ENCODE results near the gene SLC26A1.

GRCh38 chr4:951594-952468 lies 41.4 kb downstream of the SLC26A1 start:
- TF ChIP-seq REST (IDR thresholded peaks at IDR 0.05; ENCODE audit: insufficient read depth in 1 of 2, low read depth in 2 of 2, low read length in 1 of 2): no peak
- no peak for TF ChIP-seq CTCF (IDR thresholded peaks at IDR 0.05)
- no peak for TF ChIP-seq POLR2AphosphoS5 (IDR thresholded peaks at IDR 0.05; ENCODE audit: low read depth, low read length)
- no peak for TF ChIP-seq TCF7L2 (IDR thresholded peaks at IDR 0.05; ENCODE audit: low read depth, low read length)

Data from Panc1 (cell line).